PC-3 (cell line): ENCODE data around the gene WNT5B.

Experiments used
- EZH2 ChIP-seq: fragments of 300-600 bp; sonication (generic); IDR thresholded peaks from one replicate; pipeline ENCODE4 v1.6.1; 2017; ENCODE audit warnings: antibody characterized with exemption, mild to moderate bottlenecking, low read length; ENCODE audit not compliant: unreplicated experiment
- TF ChIP-seq, protein P1 (sequence below): fragments of 300-600 bp; sonication (generic); conservative IDR thresholded peaks from 2 replicates; pipeline ENCODE4 v1.5.1; 2017; ENCODE audit warnings: antibody characterized with exemption, low read depth, mild to moderate bottlenecking, low read length

DNA sequence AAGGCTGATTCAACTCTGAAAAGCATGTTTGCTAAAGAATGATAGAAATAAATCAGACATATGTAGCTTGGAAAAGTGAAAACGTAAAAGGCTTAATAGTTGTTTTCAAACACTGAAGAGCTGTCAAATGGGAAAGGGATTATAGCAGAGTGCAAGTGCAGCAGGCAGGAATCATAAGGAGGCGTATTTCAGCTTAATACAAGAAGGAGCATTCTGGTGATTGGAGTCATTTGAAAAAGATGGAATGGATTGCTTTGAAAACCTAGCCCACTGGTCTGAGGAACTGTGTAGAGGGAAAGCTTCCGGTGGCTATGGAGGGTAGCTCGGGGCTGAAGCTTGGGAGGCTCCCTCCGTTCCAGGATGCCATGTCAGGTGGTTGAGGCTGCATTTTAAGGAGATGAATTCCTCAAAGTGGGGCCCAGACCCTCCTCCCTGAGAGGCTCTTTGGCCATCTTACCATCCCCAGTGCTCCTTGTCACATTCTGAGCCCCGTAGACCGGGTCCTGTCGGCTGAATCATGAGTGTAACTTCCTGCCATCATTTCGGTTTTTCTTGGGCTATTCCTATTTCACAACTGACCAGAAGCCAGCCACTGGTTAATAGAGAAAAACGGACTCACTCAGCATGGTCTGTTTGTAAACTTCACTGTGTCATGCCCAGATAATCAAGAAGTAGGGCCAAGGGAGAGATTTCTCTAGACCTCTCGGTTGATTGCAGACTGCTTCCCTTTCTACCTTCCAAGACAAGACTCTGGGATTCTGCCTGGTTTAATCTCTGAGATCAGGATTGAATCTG is 6.5 kb downstream of the WNT5B start:
- TF ChIP-seq, protein P1, sequence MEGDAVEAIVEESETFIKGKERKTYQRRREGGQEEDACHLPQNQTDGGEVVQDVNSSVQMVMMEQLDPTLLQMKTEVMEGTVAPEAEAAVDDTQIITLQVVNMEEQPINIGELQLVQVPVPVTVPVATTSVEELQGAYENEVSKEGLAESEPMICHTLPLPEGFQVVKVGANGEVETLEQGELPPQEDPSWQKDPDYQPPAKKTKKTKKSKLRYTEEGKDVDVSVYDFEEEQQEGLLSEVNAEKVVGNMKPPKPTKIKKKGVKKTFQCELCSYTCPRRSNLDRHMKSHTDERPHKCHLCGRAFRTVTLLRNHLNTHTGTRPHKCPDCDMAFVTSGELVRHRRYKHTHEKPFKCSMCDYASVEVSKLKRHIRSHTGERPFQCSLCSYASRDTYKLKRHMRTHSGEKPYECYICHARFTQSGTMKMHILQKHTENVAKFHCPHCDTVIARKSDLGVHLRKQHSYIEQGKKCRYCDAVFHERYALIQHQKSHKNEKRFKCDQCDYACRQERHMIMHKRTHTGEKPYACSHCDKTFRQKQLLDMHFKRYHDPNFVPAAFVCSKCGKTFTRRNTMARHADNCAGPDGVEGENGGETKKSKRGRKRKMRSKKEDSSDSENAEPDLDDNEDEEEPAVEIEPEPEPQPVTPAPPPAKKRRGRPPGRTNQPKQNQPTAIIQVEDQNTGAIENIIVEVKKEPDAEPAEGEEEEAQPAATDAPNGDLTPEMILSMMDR, result no peak
- no peak for TF ChIP-seq EZH2
